ENCODE data around the gene POLH.

GRCh38 chr6:43578748-43579147 lies 2.8 kb downstream of the POLH start:
- TF ChIP-seq, protein P1, sequence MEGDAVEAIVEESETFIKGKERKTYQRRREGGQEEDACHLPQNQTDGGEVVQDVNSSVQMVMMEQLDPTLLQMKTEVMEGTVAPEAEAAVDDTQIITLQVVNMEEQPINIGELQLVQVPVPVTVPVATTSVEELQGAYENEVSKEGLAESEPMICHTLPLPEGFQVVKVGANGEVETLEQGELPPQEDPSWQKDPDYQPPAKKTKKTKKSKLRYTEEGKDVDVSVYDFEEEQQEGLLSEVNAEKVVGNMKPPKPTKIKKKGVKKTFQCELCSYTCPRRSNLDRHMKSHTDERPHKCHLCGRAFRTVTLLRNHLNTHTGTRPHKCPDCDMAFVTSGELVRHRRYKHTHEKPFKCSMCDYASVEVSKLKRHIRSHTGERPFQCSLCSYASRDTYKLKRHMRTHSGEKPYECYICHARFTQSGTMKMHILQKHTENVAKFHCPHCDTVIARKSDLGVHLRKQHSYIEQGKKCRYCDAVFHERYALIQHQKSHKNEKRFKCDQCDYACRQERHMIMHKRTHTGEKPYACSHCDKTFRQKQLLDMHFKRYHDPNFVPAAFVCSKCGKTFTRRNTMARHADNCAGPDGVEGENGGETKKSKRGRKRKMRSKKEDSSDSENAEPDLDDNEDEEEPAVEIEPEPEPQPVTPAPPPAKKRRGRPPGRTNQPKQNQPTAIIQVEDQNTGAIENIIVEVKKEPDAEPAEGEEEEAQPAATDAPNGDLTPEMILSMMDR (conservative IDR thresholded peaks at IDR 0.05; ENCODE audit: low read depth, low read length): no peak
- TF ChIP-seq POLR2A (IDR thresholded peaks at IDR 0.05; ENCODE audit: low read depth, low read length): no peak
- TF ChIP-seq RCOR1 (IDR thresholded peaks at IDR 0.05; ENCODE audit: insufficient replicate concordance, low read length): no peak
- no peak for TF ChIP-seq USF2 (IDR thresholded peaks at IDR 0.05; ENCODE audit: low read depth, low read length)
- TF ChIP-seq, protein P2, sequence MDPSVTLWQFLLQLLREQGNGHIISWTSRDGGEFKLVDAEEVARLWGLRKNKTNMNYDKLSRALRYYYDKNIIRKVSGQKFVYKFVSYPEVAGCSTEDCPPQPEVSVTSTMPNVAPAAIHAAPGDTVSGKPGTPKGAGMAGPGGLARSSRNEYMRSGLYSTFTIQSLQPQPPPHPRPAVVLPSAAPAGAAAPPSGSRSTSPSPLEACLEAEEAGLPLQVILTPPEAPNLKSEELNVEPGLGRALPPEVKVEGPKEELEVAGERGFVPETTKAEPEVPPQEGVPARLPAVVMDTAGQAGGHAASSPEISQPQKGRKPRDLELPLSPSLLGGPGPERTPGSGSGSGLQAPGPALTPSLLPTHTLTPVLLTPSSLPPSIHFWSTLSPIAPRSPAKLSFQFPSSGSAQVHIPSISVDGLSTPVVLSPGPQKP (IDR thresholded peaks at IDR 0.05; ENCODE audit: borderline replicate concordance, low read depth, low read length): no peak
- TF ChIP-seq MAFK (IDR thresholded peaks at IDR 0.05; ENCODE audit: low read depth, low read length): no peak
- no peak for TF ChIP-seq RAD21 (IDR thresholded peaks at IDR 0.05; ENCODE audit: low read length)
- TF ChIP-seq RFX5 (IDR thresholded peaks at IDR 0.05; ENCODE audit: low read depth, low read length): no peak
